Heart left ventricle (tissue), 13 donors: Measurements from ENCODE around the gene HOXC10.

Experiments
- POLR2A ChIP-seq, 2 donors: fragments of 450-650 bp; IDR thresholded peaks; one replicate each; pipeline ENCODE4 v1.6.1; 2017; ENCODE audit warnings: antibody characterized with exemption in 2 of 2, mild to moderate bottlenecking in 2 of 2, moderate library complexity in 2 of 2
- TF ChIP-seq, protein P1 (sequence below), 12 donors: fragments of 200-600 bp; sonication (generic) in 4 of 12; IDR thresholded peaks; one replicate each; pipeline versions ENCODE4 v1.5.0 to v1.8.0; 2018 to 2022; ENCODE audit warnings: antibody characterized with exemption in 12 of 12, mild to moderate bottlenecking in 5 of 12
- donor health status: ischemic (EF 13 %, LVEDD 7.1; RV severe dilation, severe dysfunction).
- donor health status: DM: no; HTN: yes; CAD: no.
- donor health status: DM: no; HTN: no; CAD: no.
- donor health status: ischemic (EF 25% LVEDD 6.9; RV normal size, moderate dysfunction).
- donor health status: ischemic (EF 25% LVEDD 5.7; RV mildly dilated, moderate dysfunction).
- donor health status: ischemic (EF 35%, LVEDD 5.7; RV mildly dilated, moderate dysfunction).
- donor health status: nonischemic (EF 11% LVEDD 7.7; RV severe dilation, severe dysfunction).
- donor health status: DM: yes; HTN: yes; CAD: no.
- donor health status: PGD.
- donor health status: ischemic (EF 29% LVEDD 5.4; RV normal size, mild dysfunction).
- donor health status: nonischemic (EF 23%, LVEDD 6.1; RV moderate dilation, normal function).

DNA sequence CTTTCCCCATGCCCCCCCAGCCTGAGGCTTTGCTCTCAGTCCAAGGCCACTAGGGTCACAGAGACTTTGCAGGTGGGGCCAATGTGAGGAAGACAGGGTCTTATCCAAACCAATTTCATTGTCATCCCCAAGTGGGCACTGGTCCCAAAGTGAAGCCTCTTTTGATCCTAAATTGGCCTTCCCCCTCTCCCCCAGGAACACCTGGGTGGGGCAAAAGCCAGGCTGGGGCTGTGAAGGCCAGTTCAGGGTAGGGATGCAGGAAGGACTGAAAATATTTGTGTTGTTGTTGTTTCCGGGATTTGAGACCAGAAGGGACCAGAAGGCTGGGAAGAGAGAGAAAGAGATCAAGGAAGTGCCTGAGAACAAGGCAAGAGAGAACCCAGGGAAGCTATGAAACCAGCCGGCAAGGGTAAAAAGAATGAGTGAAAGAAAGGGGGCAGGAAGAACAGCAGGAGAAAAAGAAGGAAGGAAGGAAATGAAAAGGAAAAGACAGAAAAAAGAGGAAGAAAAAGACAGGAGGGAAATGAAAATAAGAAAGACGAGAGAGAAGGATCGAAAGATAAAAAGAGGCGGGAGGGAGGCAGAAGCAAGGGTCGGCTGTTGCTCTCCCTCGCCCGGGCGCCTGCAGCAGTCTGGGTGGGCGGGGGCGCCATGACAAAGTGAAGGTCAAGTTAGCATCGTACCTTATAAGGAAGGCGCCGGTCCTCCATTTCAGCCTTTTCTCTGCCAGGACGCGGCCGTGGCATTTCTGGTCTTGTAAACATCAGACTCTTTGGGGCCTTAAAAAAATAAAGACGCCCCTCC is 19.5 kb upstream of the HOXC10 start:
- TF ChIP-seq, protein P1, sequence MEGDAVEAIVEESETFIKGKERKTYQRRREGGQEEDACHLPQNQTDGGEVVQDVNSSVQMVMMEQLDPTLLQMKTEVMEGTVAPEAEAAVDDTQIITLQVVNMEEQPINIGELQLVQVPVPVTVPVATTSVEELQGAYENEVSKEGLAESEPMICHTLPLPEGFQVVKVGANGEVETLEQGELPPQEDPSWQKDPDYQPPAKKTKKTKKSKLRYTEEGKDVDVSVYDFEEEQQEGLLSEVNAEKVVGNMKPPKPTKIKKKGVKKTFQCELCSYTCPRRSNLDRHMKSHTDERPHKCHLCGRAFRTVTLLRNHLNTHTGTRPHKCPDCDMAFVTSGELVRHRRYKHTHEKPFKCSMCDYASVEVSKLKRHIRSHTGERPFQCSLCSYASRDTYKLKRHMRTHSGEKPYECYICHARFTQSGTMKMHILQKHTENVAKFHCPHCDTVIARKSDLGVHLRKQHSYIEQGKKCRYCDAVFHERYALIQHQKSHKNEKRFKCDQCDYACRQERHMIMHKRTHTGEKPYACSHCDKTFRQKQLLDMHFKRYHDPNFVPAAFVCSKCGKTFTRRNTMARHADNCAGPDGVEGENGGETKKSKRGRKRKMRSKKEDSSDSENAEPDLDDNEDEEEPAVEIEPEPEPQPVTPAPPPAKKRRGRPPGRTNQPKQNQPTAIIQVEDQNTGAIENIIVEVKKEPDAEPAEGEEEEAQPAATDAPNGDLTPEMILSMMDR (IDR thresholded peaks at IDR 0.05): no peak
- TF ChIP-seq POLR2A (IDR thresholded peaks at IDR 0.05): no peak
